ENCODE results near the gene EML6. TPM values are rescaled to one million over a fixed set of nuclear protein-coding genes. Genes with fewer than 3 reads are reported as not detected.

Gene EML6
- total RNA-seq, 1 experiment from 2014 or later: 6.6 TPM

- Histone ChIP-seq H3K9me2 (ENCODE audit: insufficient read depth) (no peaks in the 10 kb centered on the region), H3K79me2 (ENCODE audit: insufficient read depth, low read length) (peaks cover 23% of the 10 kb centered on the region), H3K4me3 (replicated peaks in 1 of 2; ENCODE audit: low read depth in 1 of 2, low read length in 2 of 2) (no peak overlapping the region), H3K9me3 (ENCODE audit: control insufficient read depth in 1 of 2, insufficient read depth in 1 of 2, low read depth in 1 of 2, low read length in 2 of 2) (no peaks in the 10 kb centered on the region), H2AFZ (ENCODE audit: low read depth, low read length, poor library complexity, severe bottlenecking) (no peak overlapping the region), H3K27ac (ENCODE audit: low read depth, low read length) (no peak overlapping the region), H3K4me1 (ENCODE audit: control insufficient read depth in 1 of 2, insufficient read depth in 2 of 2, low read length in 2 of 2) (peaks cover 0 to 5% of the 10 kb centered on the region in 2 experiments; a peak in 1 of 4 replicates), H3K9ac (ENCODE audit: low read length) (no peak overlapping the region), H3K4me2 (ENCODE audit: low read length) (no peak overlapping the region), H3K36me3 (ENCODE audit: control insufficient read depth in 1 of 2, insufficient read depth in 2 of 2, low read length in 2 of 2) (peaks cover 4 to 27% of the 10 kb centered on the region in 2 experiments; a peak in 2 of 4 replicates), H4K20me1 (ENCODE audit: insufficient read depth) (peaks cover 9% of the 10 kb centered on the region), H3K27me3 (ENCODE audit: insufficient read depth, low read length) (no peaks in the 10 kb centered on the region)
- intact Hi-C loops (cut with micrococcal nuclease): no loop called here
- ChIA-PET POLR2A (no interaction called here), CTCF (no interaction called here), RAD21 (ENCODE audit: low non-redundant PET in 1 of 2, low total read pairs in 2 of 2, uncharacterized antibody in 2 of 2, unreplicated experiment in 2 of 2) (no interaction called here)
- ATAC-seq: no peak
- TF ChIP-seq REST (IDR thresholded peaks at IDR 0.05; ENCODE audit: low read depth) (no peak), SIN3A (IDR thresholded peaks at IDR 0.05; ENCODE audit: low read depth) (no peak), CBX3 (IDR thresholded peaks at IDR 0.05; ENCODE audit: low read depth) (no peak), EZH2 (IDR thresholded peaks at IDR 0.05) (no peak), YY1 (IDR thresholded peaks at IDR 0.05; ENCODE audit: extremely low read depth, insufficient replicate concordance, low read depth, low read length) (no peak), RAD21 (IDR thresholded peaks at IDR 0.05; ENCODE audit: low read depth) (no peak), ELF1 (IDR thresholded peaks at IDR 0.05; ENCODE audit: borderline replicate concordance, low read depth) (no peak), FOSL1 (IDR thresholded peaks at IDR 0.05; ENCODE audit: low read depth) (no peak), CEBPB (IDR thresholded peaks at IDR 0.05; ENCODE audit: low read depth) (no peak), TCF7L2 (IDR thresholded peaks at IDR 0.05; ENCODE audit: borderline replicate concordance, extremely low read depth, insufficient read depth, insufficient read length) (no peak), ZFX (IDR thresholded peaks at IDR 0.05) (no peak), JUND (IDR thresholded peaks at IDR 0.05) (no peak), POLR2A (IDR thresholded peaks at IDR 0.05; ENCODE audit: borderline replicate concordance, extremely low read depth, insufficient read depth, insufficient read length) (no peak), ZNF274 (IDR thresholded peaks at IDR 0.05; ENCODE audit: low read depth, low read length) (no peak), SP1 (IDR thresholded peaks at IDR 0.05; ENCODE audit: low read depth) (no peak), SRF (IDR thresholded peaks at IDR 0.05; ENCODE audit: low read depth) (no peak), EZH2phosphoT487 (IDR thresholded peaks at IDR 0.05; ENCODE audit: borderline replicate concordance) (no peak)
- TF ChIP-seq, protein P1, sequence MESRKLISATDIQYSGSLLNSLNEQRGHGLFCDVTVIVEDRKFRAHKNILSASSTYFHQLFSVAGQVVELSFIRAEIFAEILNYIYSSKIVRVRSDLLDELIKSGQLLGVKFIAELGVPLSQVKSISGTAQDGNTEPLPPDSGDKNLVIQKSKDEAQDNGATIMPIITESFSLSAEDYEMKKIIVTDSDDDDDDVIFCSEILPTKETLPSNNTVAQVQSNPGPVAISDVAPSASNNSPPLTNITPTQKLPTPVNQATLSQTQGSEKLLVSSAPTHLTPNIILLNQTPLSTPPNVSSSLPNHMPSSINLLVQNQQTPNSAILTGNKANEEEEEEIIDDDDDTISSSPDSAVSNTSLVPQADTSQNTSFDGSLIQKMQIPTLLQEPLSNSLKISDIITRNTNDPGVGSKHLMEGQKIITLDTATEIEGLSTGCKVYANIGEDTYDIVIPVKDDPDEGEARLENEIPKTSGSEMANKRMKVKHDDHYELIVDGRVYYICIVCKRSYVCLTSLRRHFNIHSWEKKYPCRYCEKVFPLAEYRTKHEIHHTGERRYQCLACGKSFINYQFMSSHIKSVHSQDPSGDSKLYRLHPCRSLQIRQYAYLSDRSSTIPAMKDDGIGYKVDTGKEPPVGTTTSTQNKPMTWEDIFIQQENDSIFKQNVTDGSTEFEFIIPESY (IDR thresholded peaks at IDR 0.05; ENCODE audit: extremely low read depth, insufficient replicate concordance, low read length): no peak
- TF ChIP-seq, protein P2, sequence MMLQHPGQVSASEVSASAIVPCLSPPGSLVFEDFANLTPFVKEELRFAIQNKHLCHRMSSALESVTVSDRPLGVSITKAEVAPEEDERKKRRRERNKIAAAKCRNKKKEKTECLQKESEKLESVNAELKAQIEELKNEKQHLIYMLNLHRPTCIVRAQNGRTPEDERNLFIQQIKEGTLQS (IDR thresholded peaks at IDR 0.05): no peak
- DNase-seq (ENCODE audit: low read depth, low spot score): no peak
- BruUV-seq (replicated peaks): no TSS peak
These were observed 246.5 kb downstream of the EML6 start for GRCh38 chr2:54969940-54970338.

All from HCT116 (cell line).